ENCODE results near the gene PAN2.
A peak's percentile ranks its signal among the peaks of the same experiment; 100 is the strongest.
"Not testable (repeated sequence)": the region's sequence is repeated elsewhere in the genome, so short reads cannot be mapped to it uniquely, and the experiment has no call there.

The PAN2 gene

DNA sequence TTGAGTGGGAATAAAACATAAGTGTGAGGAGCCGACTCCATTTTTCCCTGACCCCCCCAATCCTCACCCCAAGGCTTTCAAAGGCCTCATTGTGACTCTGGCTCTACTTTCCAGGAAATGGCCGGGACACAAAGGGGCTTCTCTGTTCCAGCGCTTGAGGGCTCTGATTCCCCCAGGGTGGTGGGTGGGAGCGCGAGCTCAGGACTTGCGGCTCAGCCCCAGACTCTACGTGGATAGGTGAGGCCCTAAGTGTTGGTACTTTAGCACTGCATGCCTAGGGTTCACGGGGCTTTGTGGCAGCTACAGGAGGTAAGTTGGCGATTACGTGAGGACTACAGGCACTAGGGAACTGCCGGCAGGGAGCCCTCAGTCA lies 18.6 kb downstream of the PAN2 start:
- no peak for DNase-seq (ENCODE audit: extremely low read depth in 1 of 2, low read depth in 1 of 2)

- DNase-seq (ENCODE audit: extremely low read depth in 1 of 2, low read depth in 1 of 2) = no peak
Measured at GRCh38 chr12:56311003-56311402, 22.8 kb downstream of the PAN2 start.

DNA sequence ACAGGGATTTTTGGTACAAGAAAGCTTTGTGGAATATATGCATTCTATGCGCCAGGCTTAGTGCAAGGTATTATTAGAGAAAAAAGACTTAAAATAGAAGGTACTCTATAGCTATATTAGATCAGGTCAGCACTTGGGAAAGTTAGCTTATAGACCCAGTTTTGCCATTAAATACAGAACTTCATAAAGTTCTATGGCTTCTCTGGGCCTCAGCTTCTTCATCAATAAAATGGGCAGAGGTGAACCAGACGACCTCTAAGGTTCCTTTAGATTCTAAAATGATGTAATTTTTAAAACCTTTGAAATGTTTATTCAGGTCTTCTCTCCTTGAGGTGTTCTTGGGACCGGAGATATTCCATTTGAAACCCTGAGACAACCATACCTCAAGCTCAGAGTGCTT lies 25.1 kb downstream of the PAN2 start:
- no peak for DNase-seq (ENCODE audit: extremely low read depth in 1 of 2, low read depth in 1 of 2)

- DNase-seq (ENCODE audit: extremely low read depth in 1 of 2, low read depth in 1 of 2) = no peak
Measured at GRCh38 chr12:56307221-56307965, 26.4 kb downstream of the PAN2 start.

GRCh38 chr12:56304872-56305590 lies 28.8 kb downstream of the PAN2 start:
- no peak for DNase-seq (ENCODE audit: extremely low read depth in 1 of 2, low read depth in 1 of 2)

DNA sequence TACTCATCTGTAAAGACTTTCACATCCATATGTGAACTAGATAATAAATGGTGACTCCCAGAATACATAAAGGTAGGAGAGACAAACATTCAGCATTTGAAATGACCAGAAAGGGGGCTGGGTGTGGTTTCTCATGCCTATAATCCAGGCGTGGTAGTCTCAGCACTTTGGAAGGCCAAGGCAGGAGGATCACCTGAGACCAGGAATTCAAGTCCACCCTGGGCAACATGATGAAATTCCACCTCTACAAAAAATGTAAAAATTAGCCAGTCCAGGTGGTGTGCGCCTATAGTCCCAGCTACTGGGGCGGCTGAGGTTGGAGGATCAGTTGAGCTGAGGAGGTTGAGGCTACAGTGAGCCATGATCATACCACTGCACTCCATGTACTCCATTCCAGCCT lies 29.5 kb downstream of the PAN2 start:
- DNase-seq (ENCODE audit: extremely low read depth in 1 of 2, low read depth in 1 of 2) = no peak

DNA sequence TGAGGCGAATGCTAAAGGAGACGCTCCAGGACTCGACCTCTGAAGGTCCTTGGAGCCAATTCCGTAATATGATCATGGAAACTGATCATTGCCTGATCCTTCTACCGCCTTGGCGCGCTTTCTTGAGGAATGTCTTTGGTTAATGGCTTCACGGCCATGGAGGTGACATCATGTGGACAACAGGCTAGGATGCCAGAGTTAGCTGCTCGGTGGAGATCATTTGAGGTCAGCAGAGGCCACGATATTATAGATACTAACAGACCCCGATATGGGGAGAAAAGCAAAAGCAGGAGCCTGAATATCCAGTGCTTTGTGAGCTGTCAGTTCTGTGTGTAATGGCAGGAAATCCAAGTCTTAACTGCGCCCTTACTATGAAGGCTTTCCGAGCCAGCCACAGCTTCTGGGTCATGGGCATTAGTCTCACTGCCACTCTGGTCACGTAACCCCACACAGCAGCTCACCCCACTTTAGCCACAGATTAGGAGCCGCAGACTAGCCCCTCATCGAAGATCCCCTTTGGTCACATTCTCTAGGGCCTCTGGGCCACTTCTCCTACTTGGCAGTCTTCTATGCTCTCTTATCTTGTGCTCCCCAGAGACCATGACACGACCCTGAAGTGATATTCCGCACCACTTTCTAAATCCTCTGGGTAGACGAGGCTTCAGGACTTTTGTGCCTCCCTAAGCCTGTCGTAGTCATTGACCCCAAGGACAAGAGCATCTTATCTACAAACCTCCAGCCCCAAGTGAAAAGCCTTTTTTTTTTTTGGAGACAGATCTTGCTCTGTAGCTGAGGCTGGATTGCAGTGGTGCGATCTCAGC lies 32.9 kb downstream of the PAN2 start:
- DNase-seq (ENCODE audit: extremely low read depth in 1 of 2, low read depth in 1 of 2) = no peak

DNA sequence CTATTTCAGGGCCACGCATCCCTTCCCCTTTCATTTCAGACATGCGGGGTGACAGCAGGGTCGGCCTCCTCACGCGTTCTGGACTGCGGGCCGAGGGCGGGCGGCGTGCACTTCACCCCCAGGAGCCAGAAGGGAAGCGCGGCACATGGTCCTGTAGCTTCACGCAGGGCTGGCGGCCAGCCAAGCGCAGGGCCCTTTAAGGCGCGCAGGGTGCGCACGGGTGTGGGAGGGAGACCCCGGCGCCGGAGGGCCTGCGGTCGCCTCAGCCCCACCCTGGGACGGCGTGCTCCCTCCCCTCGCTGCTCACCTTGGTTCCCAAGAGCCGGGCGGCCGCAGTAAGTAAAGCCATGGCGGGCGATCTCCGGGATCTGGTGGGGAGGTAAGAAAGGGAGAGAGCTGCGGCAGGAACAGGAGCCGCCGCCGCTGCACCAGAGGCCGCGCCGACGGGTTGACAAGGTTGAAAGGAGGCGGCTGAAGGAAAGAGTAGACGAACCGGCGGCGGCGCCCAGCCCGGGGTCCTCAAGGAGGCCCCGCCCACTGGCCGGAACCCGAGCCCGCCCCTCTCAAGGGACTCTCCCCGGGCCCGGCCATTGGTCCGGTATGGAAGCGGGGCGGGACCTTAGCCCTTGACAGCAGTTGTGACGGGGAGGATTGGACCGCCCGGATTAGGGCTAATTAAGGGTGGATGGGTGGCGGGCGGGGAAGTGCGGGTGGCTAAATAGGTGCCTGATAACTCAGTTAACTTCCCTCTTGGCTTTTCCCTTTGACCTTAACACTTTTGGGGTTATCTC lies 33.8 kb downstream of the PAN2 start, which contains the start of gene CS:
Gene CS (minus strand): TSS at position 478 of the 791 bp plus-strand sequence. CDS start 129 bp downstream, at position 349.
- DNase-seq (ENCODE audit: extremely low read depth in 1 of 2, low read depth in 1 of 2) = peak; percentile 96 to 99

DNA sequence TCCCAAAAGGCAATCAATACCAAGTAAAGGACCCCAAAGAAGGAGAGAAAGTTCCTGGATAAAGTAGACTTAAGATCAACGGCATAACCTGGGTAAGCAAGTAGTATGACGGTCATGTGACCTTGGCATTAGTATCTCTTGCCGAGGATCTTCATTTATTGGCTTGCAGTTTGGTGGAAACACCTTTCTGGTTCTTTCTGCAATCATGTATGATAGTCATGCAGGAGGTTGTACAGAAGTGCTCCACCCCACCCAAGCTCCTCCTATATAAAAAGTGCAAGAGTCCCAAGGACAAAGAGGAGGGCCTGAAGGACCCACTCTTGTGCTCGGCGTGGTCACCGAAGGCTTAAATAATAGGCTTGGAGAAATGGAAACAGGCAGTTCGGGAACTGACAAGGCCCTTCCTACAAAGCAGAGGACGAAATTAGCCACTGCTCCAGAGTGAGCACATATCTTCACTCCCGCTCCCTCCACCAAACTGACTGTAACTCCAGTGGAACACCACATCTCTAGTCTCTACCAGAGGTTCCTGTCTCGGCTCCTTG lies 34.4 kb downstream of the PAN2 start:
- no peak for DNase-seq (ENCODE audit: extremely low read depth in 1 of 2, low read depth in 1 of 2)

- no peak for DNase-seq (ENCODE audit: extremely low read depth in 1 of 2, low read depth in 1 of 2)
Measured at GRCh38 chr12:56298828-56299227, 35.0 kb downstream of the PAN2 start.

DNA sequence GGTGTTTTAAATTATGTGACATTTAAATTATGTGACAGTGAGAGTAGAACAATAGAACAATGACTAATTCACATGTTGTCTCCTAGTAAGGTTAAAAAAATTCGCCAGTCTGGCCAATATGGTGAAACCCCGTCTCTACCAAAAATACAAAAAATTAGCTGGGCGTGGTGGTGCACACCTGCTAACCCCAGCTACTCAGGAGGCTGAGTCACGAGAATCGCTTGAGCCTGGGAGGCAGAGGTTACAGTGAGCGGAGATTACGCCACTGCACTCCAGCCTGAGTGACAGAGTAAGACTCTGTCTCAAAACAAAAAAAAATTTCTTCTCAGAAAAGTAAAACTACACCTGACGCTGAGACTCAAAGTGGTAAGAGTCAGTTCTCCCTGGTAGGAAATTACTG lies 36.4 kb downstream of the PAN2 start:
- DNase-seq (ENCODE audit: extremely low read depth in 1 of 2, low read depth in 1 of 2) = no peak

DNA sequence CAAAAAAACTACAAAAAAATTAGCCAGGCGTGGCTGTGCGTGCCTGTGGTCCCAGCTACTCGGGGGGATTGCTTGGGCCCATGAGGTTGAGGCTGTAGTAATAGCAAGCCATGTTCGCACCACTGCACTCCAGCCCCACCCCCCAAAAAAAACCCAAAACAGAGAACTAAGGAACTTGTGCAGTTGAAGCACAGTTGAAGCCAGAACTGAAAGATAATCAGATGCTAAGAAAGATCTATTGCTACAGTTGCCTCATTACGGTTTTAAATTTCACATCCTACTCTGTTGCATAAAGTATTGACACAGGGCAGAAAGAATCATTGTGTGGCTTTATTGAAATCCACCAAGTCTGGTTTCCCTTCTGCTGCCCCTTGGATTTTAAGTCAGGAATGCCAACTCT lies 37.5 kb downstream of the PAN2 start:
- DNase-seq (ENCODE audit: extremely low read depth in 1 of 2, low read depth in 1 of 2) = no peak

GRCh38 chr12:56293795-56294194 lies 40.0 kb downstream of the PAN2 start:
- no peak for DNase-seq (ENCODE audit: extremely low read depth in 1 of 2, low read depth in 1 of 2)

- DNase-seq (ENCODE audit: extremely low read depth in 1 of 2, low read depth in 1 of 2) = no peak
Measured at GRCh38 chr12:56288705-56289387, 45.0 kb downstream of the PAN2 start.

- no peak for DNase-seq (ENCODE audit: extremely low read depth in 1 of 2, low read depth in 1 of 2)
Measured at GRCh38 chr12:56286044-56286830, 47.6 kb downstream of the PAN2 start.

- not testable (repeated sequence) for DNase-seq (ENCODE audit: extremely low read depth in 1 of 2, low read depth in 1 of 2)
Measured at GRCh38 chr12:56284263-56284662, 49.5 kb downstream of the PAN2 start.

GRCh38 chr12:56282579-56282978 lies 51.2 kb downstream of the PAN2 start:
- DNase-seq (ENCODE audit: extremely low read depth in 1 of 2, low read depth in 1 of 2) = no peak

GRCh38 chr12:56282030-56282429 lies 51.8 kb downstream of the PAN2 start:
- no peak for DNase-seq (ENCODE audit: extremely low read depth in 1 of 2, low read depth in 1 of 2)

DNA sequence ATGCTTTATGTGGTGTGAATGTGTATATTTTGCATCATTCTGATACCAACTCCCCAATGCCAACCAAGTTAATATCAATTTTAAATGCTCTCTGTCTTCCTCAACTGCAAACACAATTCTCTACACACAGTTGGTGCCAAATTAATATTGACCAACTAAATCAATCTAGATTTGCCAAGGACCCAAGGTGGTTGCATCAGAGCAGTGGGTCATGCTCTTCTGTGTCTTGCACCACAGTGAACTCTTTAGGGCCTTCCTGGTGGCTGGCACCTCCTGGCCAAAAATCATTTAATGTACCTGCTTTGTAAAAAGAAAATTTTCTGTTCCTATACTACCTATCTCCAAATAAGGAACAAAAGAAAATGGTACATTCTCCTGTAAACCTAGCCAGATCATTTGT lies 53.0 kb downstream of the PAN2 start:
- no peak for DNase-seq (ENCODE audit: extremely low read depth in 1 of 2, low read depth in 1 of 2)

Data from stimulated activated CD8-positive, alpha-beta memory T cell treated with anti-CD3 and anti-CD28 coated beads, Interleukin-7, amount 100 ng/mL, for 48 hours (primary cell).